OCI-LY1 (cell line): ENCODE data around the gene DSC2.

ENCODE experiments used
- H2AFZ ChIP-seq: fragments of 200-600 bp; sonication (generic), shearing (Covaris generic); 2 replicates; pipeline ENCODE4 v1.6.0; 2014; ENCODE audit warnings: antibody characterized with exemption, mild to moderate bottlenecking, low read length
- H3F3A ChIP-seq: fragments of 200-600 bp; sonication (generic), shearing (Covaris generic); 2 replicates; pipeline ENCODE4 v1.6.0; 2014; ENCODE audit warnings: mild to moderate bottlenecking, antibody characterized with exemption, low read length, moderate library complexity; ENCODE audit not compliant: insufficient read depth
- H3K27ac ChIP-seq: fragments of 200-600 bp; sonication (generic); 2 replicates; pipeline ENCODE4 v1.5.1; 2014; ENCODE audit warnings: low read length, mixed run types, mild to moderate bottlenecking, low read depth; ENCODE audit not compliant: poor library complexity, severe bottlenecking
- H3K27me3 ChIP-seq: fragments of 200-600 bp; sonication (generic); 2 replicates; pipeline ENCODE4 v1.6.0; 2014; ENCODE audit warnings: antibody characterized with exemption, mild to moderate bottlenecking, low read length, moderate library complexity; ENCODE audit not compliant: insufficient read depth
- H3K36me3 ChIP-seq: fragments of 200-600 bp; sonication (generic); 2 replicates; pipeline ENCODE4 v1.6.1; 2014; ENCODE audit warnings: mild to moderate bottlenecking, antibody characterized with exemption, low read length, moderate library complexity, mixed read lengths; ENCODE audit not compliant: insufficient read depth
- H3K4me1 ChIP-seq: fragments of 200-600 bp; sonication (generic); 2 replicates; pipeline ENCODE4 v1.5.1; 2014; ENCODE audit warnings: mild to moderate bottlenecking, low read length, moderate library complexity; ENCODE audit not compliant: insufficient read depth, severe bottlenecking
- H3K4me2 ChIP-seq: fragments of 200-600 bp; sonication (generic), shearing (Covaris generic); 2 replicates; pipeline ENCODE4 v1.6.1; 2014; ENCODE audit warnings: low read length
- H3K4me3 ChIP-seq: fragments of 200-600 bp; sonication (generic); 2 replicates; pipeline ENCODE4 v1.5.1; 2014; ENCODE audit warnings: low read length, low read depth, mild to moderate bottlenecking, mixed read lengths; ENCODE audit not compliant: poor library complexity, severe bottlenecking
- H3K79me2 ChIP-seq: fragments of 200-600 bp; shearing (Covaris generic); 2 replicates; pipeline ENCODE4 v1.6.1; 2016; ENCODE audit warnings: mixed run types, low read length, mixed read lengths; ENCODE audit not compliant: insufficient read depth
- H3K9ac ChIP-seq: fragments of 200-600 bp; sonication (generic), shearing (Covaris generic); 2 replicates; pipeline ENCODE4 v1.6.1; 2014; ENCODE audit warnings: mild to moderate bottlenecking, low read length, mixed read lengths
- H3K9me2 ChIP-seq: fragments of 200-600 bp; sonication (generic), shearing (Covaris generic); 2 replicates; pipeline ENCODE4 v1.6.1; 2014; ENCODE audit warnings: low read depth, mild to moderate bottlenecking, low read length, mixed read lengths
- H3K9me3 ChIP-seq: fragments of 200-600 bp; shearing (Covaris generic); 2 replicates; pipeline ENCODE4 v1.6.1; 2014; ENCODE audit warnings: low read length, mixed read lengths
- H4K20me1 ChIP-seq: fragments of 200-600 bp; sonication (generic), shearing (Covaris generic); 2 replicates; pipeline ENCODE4 v1.6.0; 2016; ENCODE audit warnings: mild to moderate bottlenecking, low read length; ENCODE audit not compliant: insufficient read depth
- EZH2 ChIP-seq: fragments of 200-600 bp; sonication (generic), shearing (Covaris generic); IDR thresholded peaks from 2 replicates; pipeline ENCODE4 v1.8.0; 2017; ENCODE audit warnings: borderline replicate concordance, mixed run types, mild to moderate bottlenecking, antibody characterized with exemption, low read length, moderate library complexity, mixed read lengths
- TF ChIP-seq, protein P1 (sequence below): fragments of 200-600 bp; sonication (generic), shearing (Covaris generic); IDR thresholded peaks from 2 replicates; pipeline ENCODE4 v1.5.1; 2017; ENCODE audit warnings: mild to moderate bottlenecking, antibody characterized with exemption, low read length, moderate library complexity, mixed read lengths

The DSC2 gene

DNA sequence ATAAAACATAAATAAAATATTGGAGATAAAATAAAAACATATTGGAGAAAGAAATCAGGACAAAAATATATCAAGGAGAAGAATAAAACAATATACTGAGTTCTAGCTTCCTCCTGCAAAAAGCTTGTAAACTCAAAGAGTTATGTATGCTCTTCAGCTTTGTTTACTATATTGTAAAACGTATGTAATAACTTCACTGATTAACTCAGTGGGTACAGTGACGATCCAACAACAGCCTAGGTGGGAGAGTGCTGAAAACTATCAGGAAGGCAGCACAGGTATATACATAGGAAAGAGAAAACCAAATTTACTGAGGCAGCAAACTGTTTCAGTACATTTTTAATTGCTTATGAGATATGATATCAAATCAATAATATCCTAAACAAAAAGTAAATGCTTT is 8.3 kb downstream of the DSC2 start:
- no peaks in the 10 kb centered on the region for H3F3A ChIP-seq
- no peak overlapping the region for H3K9ac ChIP-seq
- H3K9me3 ChIP-seq: no peaks in the 10 kb centered on the region
- no peaks in the 10 kb centered on the region for H3K9me2 ChIP-seq
- no peak overlapping the region for H3K27ac ChIP-seq
- TF ChIP-seq, protein P1, sequence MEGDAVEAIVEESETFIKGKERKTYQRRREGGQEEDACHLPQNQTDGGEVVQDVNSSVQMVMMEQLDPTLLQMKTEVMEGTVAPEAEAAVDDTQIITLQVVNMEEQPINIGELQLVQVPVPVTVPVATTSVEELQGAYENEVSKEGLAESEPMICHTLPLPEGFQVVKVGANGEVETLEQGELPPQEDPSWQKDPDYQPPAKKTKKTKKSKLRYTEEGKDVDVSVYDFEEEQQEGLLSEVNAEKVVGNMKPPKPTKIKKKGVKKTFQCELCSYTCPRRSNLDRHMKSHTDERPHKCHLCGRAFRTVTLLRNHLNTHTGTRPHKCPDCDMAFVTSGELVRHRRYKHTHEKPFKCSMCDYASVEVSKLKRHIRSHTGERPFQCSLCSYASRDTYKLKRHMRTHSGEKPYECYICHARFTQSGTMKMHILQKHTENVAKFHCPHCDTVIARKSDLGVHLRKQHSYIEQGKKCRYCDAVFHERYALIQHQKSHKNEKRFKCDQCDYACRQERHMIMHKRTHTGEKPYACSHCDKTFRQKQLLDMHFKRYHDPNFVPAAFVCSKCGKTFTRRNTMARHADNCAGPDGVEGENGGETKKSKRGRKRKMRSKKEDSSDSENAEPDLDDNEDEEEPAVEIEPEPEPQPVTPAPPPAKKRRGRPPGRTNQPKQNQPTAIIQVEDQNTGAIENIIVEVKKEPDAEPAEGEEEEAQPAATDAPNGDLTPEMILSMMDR: no peak
- TF ChIP-seq EZH2: no peak
- H2AFZ ChIP-seq: no peak overlapping the region
- no peaks in the 10 kb centered on the region for H3K4me1 ChIP-seq
- H3K4me2 ChIP-seq: no peak overlapping the region
- H3K4me3 ChIP-seq: no peak overlapping the region
- no peaks in the 10 kb centered on the region for H3K27me3 ChIP-seq
- H4K20me1 ChIP-seq: no peaks in the 10 kb centered on the region
- no peaks in the 10 kb centered on the region for H3K36me3 ChIP-seq
- no peaks in the 10 kb centered on the region for H3K79me2 ChIP-seq

DNA sequence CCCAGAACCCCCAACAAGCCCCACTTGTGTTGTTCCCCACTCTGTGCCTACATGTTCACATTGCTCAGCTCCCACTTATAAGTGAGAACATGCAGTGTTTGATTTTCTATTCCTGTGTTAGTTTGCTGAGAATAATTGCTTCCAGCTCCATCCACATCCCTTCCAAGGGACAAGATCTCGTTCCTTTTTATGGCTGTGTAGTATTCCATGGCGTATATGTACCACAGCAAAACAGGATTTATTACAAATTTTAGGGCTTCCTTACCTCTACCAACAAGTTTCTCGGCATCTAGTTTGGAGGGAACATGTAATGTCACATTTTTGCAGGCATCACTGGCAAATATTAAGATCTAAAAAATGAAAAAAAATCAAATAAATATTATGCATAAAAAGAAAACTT is 8.9 kb downstream of the DSC2 start:
- H3K79me2 ChIP-seq: no peaks in the 10 kb centered on the region
- H3K4me1 ChIP-seq: no peaks in the 10 kb centered on the region
- no peak overlapping the region for H3K9ac ChIP-seq
- H3K4me3 ChIP-seq: no peak overlapping the region
- H3K4me2 ChIP-seq: no peak overlapping the region
- H4K20me1 ChIP-seq: no peaks in the 10 kb centered on the region
- H3K9me3 ChIP-seq: no peaks in the 10 kb centered on the region
- no peaks in the 10 kb centered on the region for H3F3A ChIP-seq
- H3K27me3 ChIP-seq: no peaks in the 10 kb centered on the region
- TF ChIP-seq, protein P1: no peak
- TF ChIP-seq EZH2: no peak
- H3K27ac ChIP-seq: no peak overlapping the region
- H3K36me3 ChIP-seq: no peaks in the 10 kb centered on the region
- H3K9me2 ChIP-seq: no peaks in the 10 kb centered on the region
- H2AFZ ChIP-seq: no peak overlapping the region

DNA sequence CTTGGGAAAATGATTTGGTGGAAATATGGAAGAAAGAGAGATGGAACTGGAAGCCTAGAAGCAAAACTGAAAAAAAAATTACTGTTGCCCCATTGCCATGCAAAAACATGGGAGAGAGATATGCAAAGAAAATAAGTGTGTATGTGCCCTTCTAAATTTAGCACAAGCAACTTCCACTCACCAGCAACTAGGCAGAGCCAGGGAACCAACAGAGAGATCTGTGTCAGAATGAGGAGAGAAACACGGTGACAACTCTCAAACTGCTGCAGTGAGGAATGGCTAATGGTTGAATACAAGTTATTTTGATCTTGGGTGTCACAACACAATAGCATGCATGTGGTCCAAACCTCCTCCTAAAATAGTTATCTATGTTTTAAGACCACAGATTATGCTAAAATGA is 10.9 kb downstream of the DSC2 start:
- H3K9me3 ChIP-seq: no peaks in the 10 kb centered on the region
- H3F3A ChIP-seq: no peaks in the 10 kb centered on the region
- H3K4me1 ChIP-seq: no peaks in the 10 kb centered on the region
- no peaks in the 10 kb centered on the region for H3K9me2 ChIP-seq
- no peak overlapping the region for H2AFZ ChIP-seq
- H3K27ac ChIP-seq: no peak overlapping the region
- no peaks in the 10 kb centered on the region for H3K36me3 ChIP-seq
- TF ChIP-seq EZH2: no peak
- TF ChIP-seq, protein P1: no peak
- H4K20me1 ChIP-seq: no peaks in the 10 kb centered on the region
- H3K4me2 ChIP-seq: no peak overlapping the region
- H3K4me3 ChIP-seq: no peak overlapping the region
- no peaks in the 10 kb centered on the region for H3K27me3 ChIP-seq
- no peak overlapping the region for H3K9ac ChIP-seq
- H3K79me2 ChIP-seq: no peaks in the 10 kb centered on the region
